Measurements from ENCODE around the gene MACC1. TPM values are rescaled to one million over a fixed set of nuclear protein-coding genes. Genes with fewer than 3 reads are reported as not detected.
A peak's percentile ranks its signal among the peaks of the same experiment; 100 is the strongest.
"Not testable (repeated sequence)": the region's sequence is repeated elsewhere in the genome, so short reads cannot be mapped to it uniquely, and the experiment has no call there.

Gene MACC1
- total and polyA plus RNA-seq, 4 donors: 0.69 to 3.0 (median 1.7) TPM; not detected in 1

GRCh38 chr7:20124087-20124486, 93.1 kb downstream of the MACC1 start:
- intact Hi-C loops (cut with DNase I); H3K4me3 ChIP-seq (ENCODE audit: low read length in 2 of 2); H3K4me1 ChIP-seq (ENCODE audit: control insufficient read depth in 1 of 2, insufficient read depth in 2 of 2, low read length in 2 of 2); ATAC-seq (ENCODE audit: low FRiP score); H3K27me3 ChIP-seq (ENCODE audit: control insufficient read depth in 1 of 2, insufficient read depth in 2 of 2, low read length in 1 of 2); H3K9me3 ChIP-seq (ENCODE audit: control insufficient read depth, low read length); H3K36me3 ChIP-seq (ENCODE audit: control insufficient read depth in 1 of 2, insufficient read depth in 2 of 2, low read length in 1 of 2); DNase-seq; H3K27ac ChIP-seq (ENCODE audit: low read depth in 1 of 2, low read length in 2 of 2): not testable (repeated sequence)
- 92 to 93% methylated on average over 6 of the region's 6 CpGs for WGBS, 2 donors

DNA sequence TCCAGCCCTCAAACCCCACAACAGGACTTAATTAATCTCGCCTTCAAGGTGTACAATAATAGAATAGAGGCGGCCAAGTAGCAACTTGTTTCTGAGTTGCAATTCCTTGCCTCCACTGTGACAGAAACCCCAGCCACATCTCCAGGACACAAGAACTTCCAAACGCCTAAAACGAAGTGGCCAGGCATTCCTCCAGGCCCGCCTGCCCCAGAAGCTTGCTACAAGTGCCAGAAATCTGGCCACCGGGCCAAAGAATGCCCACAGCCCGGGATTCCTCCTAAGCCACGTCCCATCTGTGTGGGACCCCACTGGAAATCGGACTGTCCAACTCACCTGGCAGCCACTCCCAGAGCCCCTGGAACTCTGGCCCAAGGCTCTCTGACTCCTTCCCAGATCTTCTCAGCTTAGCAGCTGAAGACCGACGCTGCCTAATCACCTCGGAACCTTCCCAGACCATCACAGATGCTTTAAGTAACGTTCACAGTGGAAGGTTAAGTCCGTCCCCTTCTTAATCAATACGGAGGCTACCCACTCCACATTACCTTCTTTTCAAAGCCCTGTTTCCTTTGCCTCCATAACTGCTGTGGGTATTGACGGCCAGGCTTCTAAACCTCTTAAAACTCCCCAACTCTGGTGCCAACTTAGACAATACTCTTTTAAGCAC, 94.4 kb downstream of the MACC1 start:
- H3K36me3 ChIP-seq (ENCODE audit: control insufficient read depth in 1 of 2, insufficient read depth in 2 of 2, low read length in 1 of 2); H3K27me3 ChIP-seq (ENCODE audit: control insufficient read depth in 1 of 2, insufficient read depth in 2 of 2, low read length in 1 of 2); H3K4me1 ChIP-seq (ENCODE audit: control insufficient read depth in 1 of 2, insufficient read depth in 2 of 2, low read length in 2 of 2); H3K9me3 ChIP-seq (ENCODE audit: control insufficient read depth, low read length); DNase-seq; H3K27ac ChIP-seq (ENCODE audit: low read depth in 1 of 2, low read length in 2 of 2); intact Hi-C loops (cut with DNase I); ATAC-seq (ENCODE audit: low FRiP score); H3K4me3 ChIP-seq (ENCODE audit: low read length in 2 of 2): not testable (repeated sequence)
- 82 to 88% methylated on average over 14 to 16 of the region's 16 CpGs for WGBS, 2 donors

DNA sequence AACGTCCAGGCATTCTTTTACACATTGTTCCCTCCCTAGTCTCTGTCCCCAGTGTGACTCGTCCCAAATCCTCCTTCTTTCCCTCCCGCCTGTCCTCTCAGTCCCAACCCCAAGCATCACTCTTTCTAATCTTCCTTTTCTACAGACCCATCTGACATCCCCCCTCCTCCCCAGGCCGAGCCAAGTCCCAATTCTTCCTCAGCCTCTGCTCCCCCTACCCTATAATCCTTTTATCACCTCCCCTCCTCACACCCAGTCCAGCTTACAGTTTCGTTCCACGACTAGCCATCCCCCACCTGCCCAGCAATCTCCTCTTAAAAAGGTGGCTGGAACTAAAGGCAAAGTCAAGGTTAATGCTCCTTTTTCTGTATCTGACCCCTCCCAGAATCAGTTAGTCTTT, 95.1 kb downstream of the MACC1 start:
- 68 to 75% methylated on average over 6 of the region's 6 CpGs for WGBS, 2 donors
- DNase-seq: no peak

GRCh38 chr7:20121404-20121803, 95.8 kb downstream of the MACC1 start:
- Histone ChIP-seq H3K4me1 (ENCODE audit: control insufficient read depth in 1 of 2, insufficient read depth in 2 of 2, low read length in 2 of 2) (no peaks in the 10 kb centered on the region), H3K27ac (ENCODE audit: low read depth in 1 of 2, low read length in 2 of 2) (no peak overlapping the region), H3K36me3 (ENCODE audit: control insufficient read depth in 1 of 2, insufficient read depth in 2 of 2, low read length in 1 of 2) (no peaks in the 10 kb centered on the region), H3K27me3 (ENCODE audit: control insufficient read depth in 1 of 2, insufficient read depth in 2 of 2, low read length in 1 of 2) (no peaks in the 10 kb centered on the region), H3K4me3 (ENCODE audit: low read length in 2 of 2) (no peak overlapping the region), H3K9me3 (ENCODE audit: control insufficient read depth, low read length) (no peaks in the 10 kb centered on the region)
- intact Hi-C loops (cut with DNase I): no loop called here
- ATAC-seq (ENCODE audit: low FRiP score) (no peak), DNase-seq (no peak)
- 76 to 87% methylated on average over 8 of the region's 8 CpGs for WGBS, 2 donors

More for the DNA sequence above, 95.1 kb downstream of the MACC1 start:
- Histone ChIP-seq H3K36me3 (ENCODE audit: control insufficient read depth in 1 of 2, insufficient read depth in 2 of 2, low read length in 1 of 2) (no peaks in the 10 kb centered on the region), H3K4me3 (ENCODE audit: low read length in 2 of 2) (no peak overlapping the region), H3K9me3 (ENCODE audit: control insufficient read depth, low read length) (no peaks in the 10 kb centered on the region), H3K27ac (ENCODE audit: low read depth in 1 of 2, low read length in 2 of 2) (no peak overlapping the region), H3K27me3 (ENCODE audit: control insufficient read depth in 1 of 2, insufficient read depth in 2 of 2, low read length in 1 of 2) (no peaks in the 10 kb centered on the region), H3K4me1 (ENCODE audit: control insufficient read depth in 1 of 2, insufficient read depth in 2 of 2, low read length in 2 of 2) (no peaks in the 10 kb centered on the region)
- ATAC-seq (ENCODE audit: low FRiP score): no peak
- intact Hi-C loops (cut with DNase I): no loop called here

DNA sequence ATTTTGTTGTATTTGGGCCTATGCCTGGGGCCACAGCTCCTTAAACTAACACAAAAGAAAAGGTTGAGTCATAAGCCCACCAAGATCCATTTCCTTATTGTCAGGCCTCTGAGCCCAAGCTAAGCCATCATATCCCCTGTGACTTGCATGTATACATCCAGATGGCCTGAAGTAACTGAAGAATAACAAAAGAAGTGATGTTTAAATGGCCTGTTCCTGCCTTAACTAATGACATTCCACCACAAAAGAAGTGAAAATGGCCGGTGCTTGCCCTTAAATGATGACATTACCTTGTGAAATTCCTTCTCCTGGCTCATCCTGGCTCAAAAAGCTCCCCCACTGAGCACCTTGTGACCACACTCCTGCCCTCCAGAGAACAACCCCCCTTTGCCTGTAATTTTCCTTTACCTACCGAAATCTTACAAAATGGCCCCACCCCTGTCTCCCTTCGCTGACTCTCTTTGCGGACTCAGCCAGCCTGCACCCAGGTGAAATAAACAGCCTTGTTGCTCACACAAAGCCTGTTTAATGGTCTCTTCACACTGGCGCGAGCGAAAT, 96.5 kb downstream of the MACC1 start:
- WGBS, 2 donors: 83% methylated on average over 7 of the region's 7 CpGs

DNA sequence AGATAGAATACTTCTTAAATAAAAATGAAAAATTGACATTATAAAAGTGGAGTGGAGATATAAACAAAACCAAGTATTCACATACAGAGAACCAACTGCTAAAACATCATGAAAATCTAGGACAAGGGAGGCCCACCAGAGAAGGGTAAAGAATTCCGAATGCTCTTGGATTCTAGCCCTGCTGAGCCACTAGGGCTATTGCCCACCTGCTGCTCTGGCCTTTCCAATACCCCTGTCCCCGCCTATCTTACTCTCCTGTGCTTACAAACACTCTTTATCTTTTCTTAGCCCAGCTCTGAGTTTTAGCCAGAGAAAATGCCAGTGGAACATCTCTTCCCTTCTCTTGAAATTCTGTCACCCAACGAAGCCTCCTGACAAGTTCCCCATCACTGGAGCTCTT, 100.3 kb downstream of the MACC1 start:
- Histone ChIP-seq H3K27ac (ENCODE audit: low read depth in 1 of 2, low read length in 2 of 2) (no peak overlapping the region), H3K9me3 (ENCODE audit: control insufficient read depth, low read length) (no peaks in the 10 kb centered on the region), H3K4me3 (ENCODE audit: low read length in 2 of 2) (no peak overlapping the region), H3K36me3 (ENCODE audit: control insufficient read depth in 1 of 2, insufficient read depth in 2 of 2, low read length in 1 of 2) (no peaks in the 10 kb centered on the region), H3K4me1 (ENCODE audit: control insufficient read depth in 1 of 2, insufficient read depth in 2 of 2, low read length in 2 of 2) (no peaks in the 10 kb centered on the region), H3K27me3 (ENCODE audit: control insufficient read depth in 1 of 2, insufficient read depth in 2 of 2, low read length in 1 of 2) (no peaks in the 10 kb centered on the region)
- WGBS, 2 donors: 68 to 79% methylated on average over 3 of the region's 3 CpGs
- DNase-seq (no peak), ATAC-seq (ENCODE audit: low FRiP score) (no peak)
- intact Hi-C loops (cut with DNase I): no loop called here

More for the DNA sequence above, 96.5 kb downstream of the MACC1 start:
- H3K27me3 ChIP-seq (ENCODE audit: control insufficient read depth in 1 of 2, insufficient read depth in 2 of 2, low read length in 1 of 2); H3K4me3 ChIP-seq (ENCODE audit: low read length in 2 of 2); DNase-seq; H3K9me3 ChIP-seq (ENCODE audit: control insufficient read depth, low read length); H3K36me3 ChIP-seq (ENCODE audit: control insufficient read depth in 1 of 2, insufficient read depth in 2 of 2, low read length in 1 of 2); intact Hi-C loops (cut with DNase I); H3K27ac ChIP-seq (ENCODE audit: low read depth in 1 of 2, low read length in 2 of 2); ATAC-seq (ENCODE audit: low FRiP score); H3K4me1 ChIP-seq (ENCODE audit: control insufficient read depth in 1 of 2, insufficient read depth in 2 of 2, low read length in 2 of 2): not testable (repeated sequence)

- no peaks in the 10 kb centered on the region for H3K36me3 ChIP-seq (ENCODE audit: control insufficient read depth in 1 of 2, insufficient read depth in 2 of 2, low read length in 1 of 2)
- DNase-seq: peak in 1 of 2 donors; percentile 44
- intact Hi-C loops (cut with DNase I): no loop called here
- no peak for ATAC-seq (ENCODE audit: low FRiP score)
- WGBS, 2 donors: 60 to 70% methylated on average over 2 of the region's 2 CpGs
- H3K4me1 ChIP-seq (ENCODE audit: control insufficient read depth in 1 of 2, insufficient read depth in 2 of 2, low read length in 2 of 2): no peaks in the 10 kb centered on the region
- H3K27ac ChIP-seq (ENCODE audit: low read depth in 1 of 2, low read length in 2 of 2): no peak overlapping the region
- no peaks in the 10 kb centered on the region for H3K27me3 ChIP-seq (ENCODE audit: control insufficient read depth in 1 of 2, insufficient read depth in 2 of 2, low read length in 1 of 2)
- H3K4me3 ChIP-seq (ENCODE audit: low read length in 2 of 2): no peak overlapping the region
- H3K9me3 ChIP-seq (ENCODE audit: control insufficient read depth, low read length): no peaks in the 10 kb centered on the region
Observed at GRCh38 chr7:20114468-20114867, 102.7 kb downstream of the MACC1 start.

GRCh38 chr7:20113427-20114027, 103.7 kb downstream of the MACC1 start:
- H3K4me1 ChIP-seq (ENCODE audit: control insufficient read depth in 1 of 2, insufficient read depth in 2 of 2, low read length in 2 of 2): no peaks in the 10 kb centered on the region
- intact Hi-C loops (cut with DNase I): no loop called here
- H3K27me3 ChIP-seq (ENCODE audit: control insufficient read depth in 1 of 2, insufficient read depth in 2 of 2, low read length in 1 of 2): no peaks in the 10 kb centered on the region
- no peak for ATAC-seq (ENCODE audit: low FRiP score)
- no peak for DNase-seq
- H3K36me3 ChIP-seq (ENCODE audit: control insufficient read depth in 1 of 2, insufficient read depth in 2 of 2, low read length in 1 of 2): no peaks in the 10 kb centered on the region
- WGBS, 2 donors: 70 to 76% methylated on average over 4 of the region's 4 CpGs
- no peak overlapping the region for H3K4me3 ChIP-seq (ENCODE audit: low read length in 2 of 2)
- H3K27ac ChIP-seq (ENCODE audit: low read depth in 1 of 2, low read length in 2 of 2): no peak overlapping the region
- H3K9me3 ChIP-seq (ENCODE audit: control insufficient read depth, low read length): no peaks in the 10 kb centered on the region

DNA sequence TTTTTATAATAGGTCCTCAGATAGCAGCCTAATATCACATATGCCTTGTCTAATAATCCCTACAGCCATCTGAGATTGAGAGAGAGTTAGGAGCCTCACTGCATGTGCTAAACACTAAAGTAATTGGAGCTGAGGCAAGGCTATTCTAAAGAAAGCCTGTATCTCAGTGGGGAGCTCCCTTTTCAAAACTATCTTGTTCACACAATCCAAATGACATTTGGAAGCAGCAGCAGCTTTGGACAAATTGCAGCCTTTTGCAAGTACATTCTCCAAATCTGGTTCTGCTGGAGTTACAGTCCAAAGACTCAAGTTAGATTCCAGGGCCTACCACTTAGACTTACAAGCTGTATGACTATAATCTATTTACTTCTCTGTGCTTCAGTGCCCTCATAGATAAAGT, 104.5 kb downstream of the MACC1 start:
- Histone ChIP-seq H3K36me3 (ENCODE audit: control insufficient read depth in 1 of 2, insufficient read depth in 2 of 2, low read length in 1 of 2) (no peaks in the 10 kb centered on the region), H3K4me3 (ENCODE audit: low read length in 2 of 2) (no peak overlapping the region), H3K27ac (ENCODE audit: low read depth in 1 of 2, low read length in 2 of 2) (no peak overlapping the region), H3K9me3 (ENCODE audit: control insufficient read depth, low read length) (no peaks in the 10 kb centered on the region), H3K27me3 (ENCODE audit: control insufficient read depth in 1 of 2, insufficient read depth in 2 of 2, low read length in 1 of 2) (no peaks in the 10 kb centered on the region), H3K4me1 (ENCODE audit: control insufficient read depth in 1 of 2, insufficient read depth in 2 of 2, low read length in 2 of 2) (no peaks in the 10 kb centered on the region)
- DNase-seq (no peak), ATAC-seq (ENCODE audit: low FRiP score) (no peak)
- intact Hi-C loops (cut with DNase I): no loop called here
